HepG2 (cell line): ENCODE measurements around the gene CLIC1. TPM values are rescaled to one million over a fixed set of nuclear protein-coding genes. Genes with fewer than 3 reads are reported as not detected.

ENCODE experiments used
- BRCA1 ChIP-seq: sonication (generic); formaldehyde crosslinking; IDR thresholded peaks from 2 replicates; pipeline ENCODE4 v1.4.0; 2020; ENCODE audit warnings: missing genetic modification reagents
- HMG20A ChIP-seq: IDR thresholded peaks from 2 replicates; pipeline ENCODE4 v1.6.1; 2016; ENCODE audit warnings: borderline replicate concordance
- HNRNPLL ChIP-seq: fragments of 200-400 bp; formaldehyde crosslinking; IDR thresholded peaks from 2 replicates; pipeline ENCODE4 v1.6.1; 2017; ENCODE audit warnings: mild to moderate bottlenecking, low read depth, low read length; ENCODE audit not compliant: poor library complexity, severe bottlenecking
- KLF15 ChIP-seq: sonication (generic); formaldehyde crosslinking; IDR thresholded peaks from 2 replicates; pipeline ENCODE4 v1.8.1; 2023; ENCODE audit warnings: borderline replicate concordance, mild to moderate bottlenecking, inconsistent platforms, missing genetic modification reagents, mixed read lengths
- RBM22 ChIP-seq: fragments of 200-400 bp; formaldehyde crosslinking; optimal IDR thresholded peaks from 2 replicates; pipeline ENCODE3; 2017; ENCODE audit warnings: mild to moderate bottlenecking, low read length, moderate library complexity
- TARDBP ChIP-seq: sonication (generic); formaldehyde crosslinking; IDR thresholded peaks from 2 replicates; pipeline ENCODE4 v1.8.0; 2022; ENCODE audit warnings: mild to moderate bottlenecking, missing genetic modification reagents
- TEAD3 ChIP-seq: optimal IDR thresholded peaks from 2 replicates; pipeline ENCODE3; 2016; ENCODE audit warnings: borderline replicate concordance
- XRCC5 ChIP-seq: fragments of 200-400 bp; formaldehyde crosslinking; optimal IDR thresholded peaks from 2 replicates; pipeline ENCODE3; 2017; ENCODE audit warnings: mild to moderate bottlenecking, low read length
- ZFAT ChIP-seq: sonication (generic); formaldehyde crosslinking; conservative IDR thresholded peaks from 2 replicates; pipeline ENCODE4 v1.8.1; 2023; ENCODE audit warnings: missing genetic modification reagents, inconsistent platforms
- ZNF17 ChIP-seq: sonication (generic); formaldehyde crosslinking; IDR thresholded peaks from 2 replicates; pipeline ENCODE4 v1.5.0; 2020; ENCODE audit warnings: mild to moderate bottlenecking, missing genetic modification reagents
- ZNF232 ChIP-seq: sonication (generic); formaldehyde crosslinking; IDR thresholded peaks from 2 replicates; pipeline ENCODE4 v1.4.0; 2020; ENCODE audit warnings: missing genetic modification reagents, borderline replicate concordance
- ZNF30 ChIP-seq: sonication (generic); formaldehyde crosslinking; IDR thresholded peaks from 2 replicates; pipeline ENCODE4 v1.5.0; 2020; ENCODE audit warnings: mild to moderate bottlenecking, missing genetic modification reagents
- ZNF343 ChIP-seq: sonication (generic); formaldehyde crosslinking; IDR thresholded peaks from 2 replicates; pipeline ENCODE4 v1.4.0; 2020; ENCODE audit warnings: mild to moderate bottlenecking, missing genetic modification reagents
- polyA plus RNA-seq, 8 experiments: library from polyadenylated mRNA; depleted of rRNA in 3 of 8; stranded (reverse) in 7 of 8; unstranded in 1 of 8; fragments of >200 nt; fragmentation: Illumina TruSeq in 4 of 8; extraction: Trizol in 4 of 8; gene quantifications; 2 replicates each; pipeline versions ENCODE4 v1.2.1 to v1.2.3, GENCODE V29; 2011 to 2016; ENCODE audit warnings: low read depth in 4 of 8, missing spikeins in 1 of 8, mixed read lengths in 1 of 8; ENCODE audit not compliant: insufficient read depth in 1 of 8
- total RNA-seq, 5 experiments: library from RNA; depleted of rRNA; stranded (reverse); fragments of >200 nt; fragmentation: Illumina TruSeq; extraction: Trizol; gene quantifications; 2 replicates each; pipeline ENCODE4 v1.2.3, GENCODE V29; 2016; ENCODE audit warnings: low read depth in 1 of 5
- TF ChIP-seq, protein P1 (sequence below): sonication (generic); formaldehyde crosslinking; IDR thresholded peaks from 2 replicates; pipeline ENCODE4 v1.8.0; 2022; ENCODE audit warnings: mild to moderate bottlenecking, missing genetic modification reagents; ENCODE audit not compliant: insufficient replicate concordance
- TF ChIP-seq, protein P2 (sequence below): IDR thresholded peaks from 2 replicates; pipeline ENCODE4 v1.6.1; 2016; ENCODE audit warnings: missing biosample characterization, missing genetic modification reagents, low read depth
- TF ChIP-seq, protein P3 (sequence below): sonication (generic); formaldehyde crosslinking; IDR thresholded peaks from 2 replicates; pipeline ENCODE4 v1.4.0; 2020; ENCODE audit warnings: missing genetic modification reagents
- TF ChIP-seq, protein P4 (sequence below): IDR thresholded peaks from 2 replicates; pipeline ENCODE4 v1.6.1; 2016; ENCODE audit warnings: low read depth
- TF ChIP-seq, protein P5 (sequence below): sonication (generic); formaldehyde crosslinking; IDR thresholded peaks from 2 replicates; pipeline ENCODE4 v1.5.0; 2020; ENCODE audit warnings: missing genetic modification reagents

CLIC1 gene
- total and polyA plus RNA-seq, 2 of the 13 experiments (the other 11 are each of a cell fraction or from before 2014, with no cell fraction given): 602 to 891 TPM

DNA sequence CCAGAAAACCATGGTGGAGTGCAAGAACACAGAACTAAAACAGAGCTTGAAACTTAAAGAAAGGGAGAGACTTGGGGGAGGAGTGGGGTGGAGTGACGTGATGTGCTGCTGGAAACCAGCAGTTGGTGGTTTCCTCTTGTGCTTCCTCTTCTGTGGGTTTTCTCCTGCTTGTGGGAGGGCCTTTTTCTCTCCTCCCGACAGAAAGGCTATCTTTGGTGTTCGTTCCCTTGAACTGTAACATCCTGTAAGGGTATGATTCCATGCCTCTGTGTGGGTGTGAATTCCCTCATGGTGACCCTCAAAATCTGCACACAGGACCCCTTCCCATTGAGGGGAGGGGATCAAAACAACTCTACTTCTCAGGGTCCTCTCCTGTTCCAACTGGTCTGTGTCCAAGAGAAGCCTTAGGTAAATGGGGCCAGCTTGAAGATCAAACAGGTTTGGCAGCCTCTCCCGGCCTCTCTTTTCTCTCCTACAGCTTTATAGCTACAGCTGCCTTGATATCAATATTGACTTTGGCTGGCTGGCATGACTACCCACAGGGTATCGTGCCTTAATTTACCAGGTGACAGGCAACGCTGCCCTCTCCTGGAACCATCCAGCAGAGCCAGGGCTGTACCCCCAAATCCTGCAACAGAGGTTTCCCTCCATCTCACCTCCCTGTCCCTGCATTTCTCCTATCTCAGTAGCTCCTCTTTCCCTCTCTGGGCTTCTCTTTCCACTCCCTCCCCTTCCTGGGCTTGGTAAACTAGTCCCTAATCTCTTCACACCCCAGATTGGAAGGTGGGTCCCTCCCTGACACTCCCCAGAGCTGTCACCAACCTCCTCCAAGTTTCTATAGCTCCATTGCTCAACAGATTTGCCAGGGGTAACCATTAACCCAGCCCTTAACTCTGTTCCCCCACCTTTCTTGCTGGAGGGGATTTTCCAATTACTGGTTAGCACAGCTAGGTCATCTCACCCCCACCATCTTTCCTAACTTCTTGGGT, 2.0 kb upstream of the CLIC1 start (continued):
- TF ChIP-seq, protein P1, sequence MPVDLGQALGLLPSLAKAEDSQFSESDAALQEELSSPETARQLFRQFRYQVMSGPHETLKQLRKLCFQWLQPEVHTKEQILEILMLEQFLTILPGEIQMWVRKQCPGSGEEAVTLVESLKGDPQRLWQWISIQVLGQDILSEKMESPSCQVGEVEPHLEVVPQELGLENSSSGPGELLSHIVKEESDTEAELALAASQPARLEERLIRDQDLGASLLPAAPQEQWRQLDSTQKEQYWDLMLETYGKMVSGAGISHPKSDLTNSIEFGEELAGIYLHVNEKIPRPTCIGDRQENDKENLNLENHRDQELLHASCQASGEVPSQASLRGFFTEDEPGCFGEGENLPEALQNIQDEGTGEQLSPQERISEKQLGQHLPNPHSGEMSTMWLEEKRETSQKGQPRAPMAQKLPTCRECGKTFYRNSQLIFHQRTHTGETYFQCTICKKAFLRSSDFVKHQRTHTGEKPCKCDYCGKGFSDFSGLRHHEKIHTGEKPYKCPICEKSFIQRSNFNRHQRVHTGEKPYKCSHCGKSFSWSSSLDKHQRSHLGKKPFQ (CRISPR knock-in tag): no peak
- TF ChIP-seq ZNF232 (CRISPR knock-in tag) (no peak), RBM22 (no peak), TARDBP (CRISPR knock-in tag) (peak; percentile 89), ZNF30 (CRISPR knock-in tag) (no peak), KLF15 (no peak), ZNF343 (no peak; the same call in 1 of the 2 replicates), HMG20A (CRISPR knock-in tag) (peak; percentile 27; the same call in 1 of the 2 replicates), ZNF17 (CRISPR knock-in tag) (no peak), ZFAT (CRISPR knock-in tag) (no peak), HNRNPLL (no peak), BRCA1 (CRISPR knock-in tag) (no peak), XRCC5 (peak; percentile 13), TEAD3 (peak; percentile 82)
- TF ChIP-seq, protein P2, sequence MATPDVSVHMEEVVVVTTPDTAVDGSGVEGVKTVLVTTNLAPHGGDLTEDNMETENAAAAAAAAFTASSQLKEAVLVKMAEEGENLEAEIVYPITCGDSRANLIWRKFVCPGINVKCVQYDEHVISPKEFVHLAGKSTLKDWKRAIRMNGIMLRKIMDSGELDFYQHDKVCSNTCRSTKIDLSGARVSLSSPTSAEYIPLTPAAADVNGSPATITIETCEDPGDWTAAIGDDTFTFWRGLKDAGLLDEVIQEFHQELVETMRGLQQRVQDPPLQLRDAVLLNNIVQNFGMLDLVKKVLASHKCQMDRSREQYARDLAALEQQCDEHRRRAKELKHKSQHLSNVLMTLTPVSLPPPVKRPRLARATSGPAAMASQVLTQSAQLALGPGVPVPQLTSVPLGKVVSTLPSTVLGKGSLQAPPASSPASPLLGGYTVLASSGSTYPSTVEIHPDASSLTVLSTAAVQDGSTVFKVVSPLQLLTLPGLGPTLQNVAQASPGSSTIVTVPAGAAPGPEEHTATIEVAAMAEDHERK: no peak
- TF ChIP-seq, protein P3, sequence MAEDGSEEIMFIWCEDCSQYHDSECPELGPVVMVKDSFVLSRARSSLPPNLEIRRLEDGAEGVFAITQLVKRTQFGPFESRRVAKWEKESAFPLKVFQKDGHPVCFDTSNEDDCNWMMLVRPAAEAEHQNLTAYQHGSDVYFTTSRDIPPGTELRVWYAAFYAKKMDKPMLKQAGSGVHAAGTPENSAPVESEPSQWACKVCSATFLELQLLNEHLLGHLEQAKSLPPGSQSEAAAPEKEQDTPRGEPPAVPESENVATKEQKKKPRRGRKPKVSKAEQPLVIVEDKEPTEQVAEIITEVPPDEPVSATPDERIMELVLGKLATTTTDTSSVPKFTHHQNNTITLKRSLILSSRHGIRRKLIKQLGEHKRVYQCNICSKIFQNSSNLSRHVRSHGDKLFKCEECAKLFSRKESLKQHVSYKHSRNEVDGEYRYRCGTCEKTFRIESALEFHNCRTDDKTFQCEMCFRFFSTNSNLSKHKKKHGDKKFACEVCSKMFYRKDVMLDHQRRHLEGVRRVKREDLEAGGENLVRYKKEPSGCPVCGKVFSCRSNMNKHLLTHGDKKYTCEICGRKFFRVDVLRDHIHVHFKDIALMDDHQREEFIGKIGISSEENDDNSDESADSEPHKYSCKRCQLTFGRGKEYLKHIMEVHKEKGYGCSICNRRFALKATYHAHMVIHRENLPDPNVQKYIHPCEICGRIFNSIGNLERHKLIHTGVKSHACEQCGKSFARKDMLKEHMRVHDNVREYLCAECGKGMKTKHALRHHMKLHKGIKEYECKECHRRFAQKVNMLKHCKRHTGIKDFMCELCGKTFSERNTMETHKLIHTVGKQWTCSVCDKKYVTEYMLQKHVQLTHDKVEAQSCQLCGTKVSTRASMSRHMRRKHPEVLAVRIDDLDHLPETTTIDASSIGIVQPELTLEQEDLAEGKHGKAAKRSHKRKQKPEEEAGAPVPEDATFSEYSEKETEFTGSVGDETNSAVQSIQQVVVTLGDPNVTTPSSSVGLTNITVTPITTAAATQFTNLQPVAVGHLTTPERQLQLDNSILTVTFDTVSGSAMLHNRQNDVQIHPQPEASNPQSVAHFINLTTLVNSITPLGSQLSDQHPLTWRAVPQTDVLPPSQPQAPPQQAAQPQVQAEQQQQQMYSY (CRISPR knock-in tag): no peak
- TF ChIP-seq, protein P4, sequence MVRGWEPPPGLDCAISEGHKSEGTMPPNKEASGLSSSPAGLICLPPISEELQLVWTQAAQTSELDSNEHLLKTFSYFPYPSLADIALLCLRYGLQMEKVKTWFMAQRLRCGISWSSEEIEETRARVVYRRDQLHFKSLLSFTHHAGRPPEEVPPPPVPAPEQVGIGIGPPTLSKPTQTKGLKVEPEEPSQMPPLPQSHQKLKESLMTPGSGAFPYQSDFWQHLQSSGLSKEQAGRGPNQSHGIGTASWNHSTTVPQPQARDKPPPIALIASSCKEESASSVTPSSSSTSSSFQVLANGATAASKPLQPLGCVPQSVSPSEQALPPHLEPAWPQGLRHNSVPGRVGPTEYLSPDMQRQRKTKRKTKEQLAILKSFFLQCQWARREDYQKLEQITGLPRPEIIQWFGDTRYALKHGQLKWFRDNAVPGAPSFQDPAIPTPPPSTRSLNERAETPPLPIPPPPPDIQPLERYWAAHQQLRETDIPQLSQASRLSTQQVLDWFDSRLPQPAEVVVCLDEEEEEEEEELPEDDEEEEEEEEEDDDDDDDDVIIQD (CRISPR knock-in tag): 0 out of 2 replicates have a peak, but pooled peaks have one; percentile 42
- TF ChIP-seq, protein P5, sequence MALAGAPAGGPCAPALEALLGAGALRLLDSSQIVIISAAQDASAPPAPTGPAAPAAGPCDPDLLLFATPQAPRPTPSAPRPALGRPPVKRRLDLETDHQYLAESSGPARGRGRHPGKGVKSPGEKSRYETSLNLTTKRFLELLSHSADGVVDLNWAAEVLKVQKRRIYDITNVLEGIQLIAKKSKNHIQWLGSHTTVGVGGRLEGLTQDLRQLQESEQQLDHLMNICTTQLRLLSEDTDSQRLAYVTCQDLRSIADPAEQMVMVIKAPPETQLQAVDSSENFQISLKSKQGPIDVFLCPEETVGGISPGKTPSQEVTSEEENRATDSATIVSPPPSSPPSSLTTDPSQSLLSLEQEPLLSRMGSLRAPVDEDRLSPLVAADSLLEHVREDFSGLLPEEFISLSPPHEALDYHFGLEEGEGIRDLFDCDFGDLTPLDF (CRISPR knock-in tag): no peak
